Central memory CD8-positive, alpha-beta T cell (primary cell): ENCODE data around the gene OSM.
A peak's percentile ranks its signal among the peaks of the same experiment; 100 is the strongest.

Experiments
- ATAC-seq: fragments of 150-1000 bp; cut with Tn5 transposase; replicated peaks from 2 replicates; pipeline ENCODE4 v1.10.0; 2022; ENCODE audit warnings: mild to moderate bottlenecking, moderate FRiP score, moderate number of reproducible peaks; ENCODE audit not compliant: poor library complexity, severe bottlenecking; ENCODE audit errors: extremely low read depth
- DNase-seq, 2 donors: peaks; one replicate each; pipeline ENCODE4 v3.0.0; 2021; ENCODE audit warnings: low spot score in 2 of 2
- H3K27ac Mint-ChIP-seq: one replicate; pipeline ENCODE4 v1.8.0; 2022; ENCODE audit warnings: low read depth, mild to moderate bottlenecking, moderate library complexity, mixed read lengths
- H3K27me3 Mint-ChIP-seq: one replicate; pipeline ENCODE4 v1.8.0; 2022; ENCODE audit warnings: mixed read lengths
- H3K36me3 Mint-ChIP-seq: one replicate; pipeline ENCODE4 v1.8.0; 2022; ENCODE audit warnings: mild to moderate bottlenecking, moderate library complexity, mixed read lengths; ENCODE audit not compliant: insufficient read depth
- H3K4me1 Mint-ChIP-seq: one replicate; pipeline ENCODE4 v1.8.0; 2022; ENCODE audit warnings: mixed read lengths
- H3K4me3 Mint-ChIP-seq: one replicate; pipeline ENCODE4 v1.8.0; 2022; ENCODE audit warnings: mild to moderate bottlenecking, moderate library complexity, mixed read lengths
- H3K9me3 Mint-ChIP-seq: one replicate; pipeline ENCODE4 v1.8.0; 2022; ENCODE audit warnings: mixed read lengths

Gene OSM

DNA sequence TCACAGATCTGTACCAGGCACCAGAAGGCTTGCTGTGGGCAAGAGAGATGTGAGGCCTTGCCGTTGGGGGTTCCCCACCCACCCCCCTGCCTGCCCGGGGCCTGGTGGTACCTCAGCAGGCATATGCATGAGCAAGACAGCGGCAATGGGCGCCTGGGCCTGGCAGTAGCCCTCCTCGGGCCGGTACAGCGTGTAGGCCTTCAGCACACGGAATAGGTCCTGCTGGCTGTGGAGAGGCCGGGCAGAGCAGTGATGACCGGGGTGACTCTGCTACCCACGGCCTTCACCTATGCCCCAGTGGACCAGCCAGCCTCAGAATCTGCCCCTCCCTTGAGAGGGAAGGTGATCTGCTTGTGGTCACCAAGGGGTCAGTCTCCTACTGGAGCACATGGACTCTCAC, 28.2 kb upstream of the OSM start:
- ATAC-seq (no peak), DNase-seq (no peak)
- Mint-ChIP-seq H3K9me3 (no peaks in the 10 kb centered on the region), H3K4me3 (no peak overlapping the region), H3K27me3 (no peaks in the 10 kb centered on the region), H3K27ac (peak overlapping the region; percentile 38), H3K36me3 (peaks cover 29% of the 10 kb centered on the region), H3K4me1 (peaks cover 22% of the 10 kb centered on the region)

- DNase-seq (no peak), ATAC-seq (no peak)
- no peak overlapping the region for H3K4me3 Mint-ChIP-seq
- no peaks in the 10 kb centered on the region for H3K9me3 Mint-ChIP-seq
- peak overlapping the region; percentile 38 for H3K27ac Mint-ChIP-seq
- H3K27me3 Mint-ChIP-seq, result no peaks in the 10 kb centered on the region
- peaks cover 27% of the 10 kb centered on the region for H3K36me3 Mint-ChIP-seq
- peaks cover 26% of the 10 kb centered on the region for H3K4me1 Mint-ChIP-seq
Observed at GRCh38 chr22:30294066-30294465, 27.4 kb upstream of the OSM start.

- Mint-ChIP-seq H3K27ac (peak overlapping the region; percentile 30), H3K9me3 (no peaks in the 10 kb centered on the region), H3K4me3 (no peak overlapping the region), H3K27me3 (no peaks in the 10 kb centered on the region), H3K4me1 (peaks cover 28% of the 10 kb centered on the region), H3K36me3 (peaks cover 27% of the 10 kb centered on the region)
- no peak for DNase-seq
- no peak for ATAC-seq
Observed at GRCh38 chr22:30293026-30293425, 26.4 kb upstream of the OSM start.

GRCh38 chr22:30292069-30292970, 25.7 kb upstream of the OSM start:
- no peaks in the 10 kb centered on the region for H3K27me3 Mint-ChIP-seq
- peaks cover 30% of the 10 kb centered on the region for H3K36me3 Mint-ChIP-seq
- no peaks in the 10 kb centered on the region for H3K9me3 Mint-ChIP-seq
- no peak overlapping the region for H3K27ac Mint-ChIP-seq
- DNase-seq, result no peak
- H3K4me1 Mint-ChIP-seq, result peaks cover 34% of the 10 kb centered on the region
- ATAC-seq, result no peak
- H3K4me3 Mint-ChIP-seq, result no peak overlapping the region

DNA sequence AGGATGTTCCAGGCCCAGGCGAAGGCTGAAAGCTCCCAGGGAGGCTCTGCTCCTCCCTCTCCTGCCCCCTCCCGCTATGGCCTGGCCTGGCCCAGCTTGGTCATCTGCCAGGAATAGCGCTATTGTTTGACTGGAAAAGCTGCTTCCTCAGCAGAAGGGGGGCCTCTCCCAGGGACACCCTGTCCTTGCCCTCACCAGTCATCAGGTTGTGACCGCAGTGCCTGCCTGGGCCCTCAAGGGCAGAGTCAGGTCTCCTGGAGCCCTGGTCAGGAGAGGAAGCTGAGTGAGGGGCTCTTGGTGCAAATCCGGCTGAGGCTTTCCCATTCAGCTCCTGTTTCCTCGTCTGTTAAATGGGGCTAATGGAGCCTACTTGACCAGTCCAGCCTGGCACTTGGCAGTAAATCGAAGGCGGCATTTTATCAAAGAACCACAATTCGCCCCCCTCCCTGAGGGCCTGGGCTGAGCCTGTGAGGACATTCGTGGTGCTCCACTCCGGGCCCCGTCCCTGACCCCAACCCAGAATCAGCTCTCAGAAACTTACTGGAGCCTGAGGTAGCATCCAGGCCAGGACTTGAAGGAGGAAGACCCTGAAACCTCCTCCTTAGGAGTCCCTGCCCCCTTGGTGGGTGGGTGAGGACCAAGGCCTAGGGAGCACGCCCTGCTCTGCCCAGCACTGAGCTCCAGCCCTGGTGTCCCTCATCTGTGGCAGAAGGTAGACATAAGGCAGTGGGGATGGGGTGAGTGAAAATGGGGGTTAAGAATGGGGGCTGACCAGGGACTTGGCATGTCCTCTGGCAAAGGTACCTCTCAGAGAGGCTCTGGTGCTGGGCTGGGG, 24.6 kb upstream of the OSM start:
- Mint-ChIP-seq H3K36me3 (peaks cover 36% of the 10 kb centered on the region), H3K27me3 (no peaks in the 10 kb centered on the region), H3K27ac (no peak overlapping the region), H3K4me3 (peak overlapping the region; percentile 86), H3K4me1 (peaks cover 34% of the 10 kb centered on the region), H3K9me3 (no peaks in the 10 kb centered on the region)
- ATAC-seq (no peak), DNase-seq (no peak)

DNA sequence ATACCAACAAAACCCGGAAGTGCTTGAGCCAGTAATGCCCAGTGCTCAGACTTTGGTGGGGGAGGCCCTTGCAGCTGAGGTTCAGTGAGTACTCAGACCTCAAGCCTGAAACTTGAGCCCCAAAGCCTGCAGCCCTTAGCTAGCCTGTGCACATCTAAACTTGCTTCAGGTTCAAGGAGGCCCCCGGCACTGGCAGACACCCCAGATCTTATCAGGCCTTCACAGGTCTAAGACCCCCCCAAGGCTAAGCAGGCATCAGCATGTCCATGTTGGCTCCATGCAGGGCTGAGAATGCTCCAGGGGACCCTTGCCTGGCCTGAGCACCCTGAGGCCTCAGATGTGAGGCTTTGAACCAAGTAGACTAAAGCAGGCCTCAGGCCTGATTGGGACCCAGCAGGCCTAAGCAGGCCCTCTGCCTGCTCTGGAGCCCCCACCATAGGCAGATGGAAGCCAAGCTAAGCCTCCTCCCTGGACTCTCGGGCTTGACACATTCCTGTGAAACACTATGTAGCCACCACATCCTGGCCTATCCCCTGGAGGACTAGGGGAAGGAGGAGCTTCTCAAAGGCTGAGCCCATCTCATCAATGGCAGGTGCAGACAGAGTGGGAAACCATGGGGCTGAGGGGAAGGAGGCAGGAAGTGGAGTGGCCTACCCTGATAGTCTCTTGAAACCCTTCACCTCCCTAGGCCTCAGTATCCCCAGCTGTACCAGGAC, 23.8 kb upstream of the OSM start:
- DNase-seq (no peak), ATAC-seq (no peak)
- H3K36me3 Mint-ChIP-seq, result peaks cover 33% of the 10 kb centered on the region
- peak overlapping the region; percentile 86 for H3K4me3 Mint-ChIP-seq
- H3K4me1 Mint-ChIP-seq, result peaks cover 30% of the 10 kb centered on the region
- peak overlapping the region; percentile 84 for H3K27ac Mint-ChIP-seq
- H3K27me3 Mint-ChIP-seq, result no peaks in the 10 kb centered on the region
- no peaks in the 10 kb centered on the region for H3K9me3 Mint-ChIP-seq

- peak overlapping the region; percentile 86 for H3K4me3 Mint-ChIP-seq
- peaks cover 29% of the 10 kb centered on the region for H3K4me1 Mint-ChIP-seq
- DNase-seq (no peak), ATAC-seq (peak; percentile 33)
- no peaks in the 10 kb centered on the region for H3K27me3 Mint-ChIP-seq
- peak overlapping the region; percentile 84 for H3K27ac Mint-ChIP-seq
- peaks cover 34% of the 10 kb centered on the region for H3K36me3 Mint-ChIP-seq
- no peaks in the 10 kb centered on the region for H3K9me3 Mint-ChIP-seq
Observed at GRCh38 chr22:30289980-30290313, 23.3 kb upstream of the OSM start.

DNA sequence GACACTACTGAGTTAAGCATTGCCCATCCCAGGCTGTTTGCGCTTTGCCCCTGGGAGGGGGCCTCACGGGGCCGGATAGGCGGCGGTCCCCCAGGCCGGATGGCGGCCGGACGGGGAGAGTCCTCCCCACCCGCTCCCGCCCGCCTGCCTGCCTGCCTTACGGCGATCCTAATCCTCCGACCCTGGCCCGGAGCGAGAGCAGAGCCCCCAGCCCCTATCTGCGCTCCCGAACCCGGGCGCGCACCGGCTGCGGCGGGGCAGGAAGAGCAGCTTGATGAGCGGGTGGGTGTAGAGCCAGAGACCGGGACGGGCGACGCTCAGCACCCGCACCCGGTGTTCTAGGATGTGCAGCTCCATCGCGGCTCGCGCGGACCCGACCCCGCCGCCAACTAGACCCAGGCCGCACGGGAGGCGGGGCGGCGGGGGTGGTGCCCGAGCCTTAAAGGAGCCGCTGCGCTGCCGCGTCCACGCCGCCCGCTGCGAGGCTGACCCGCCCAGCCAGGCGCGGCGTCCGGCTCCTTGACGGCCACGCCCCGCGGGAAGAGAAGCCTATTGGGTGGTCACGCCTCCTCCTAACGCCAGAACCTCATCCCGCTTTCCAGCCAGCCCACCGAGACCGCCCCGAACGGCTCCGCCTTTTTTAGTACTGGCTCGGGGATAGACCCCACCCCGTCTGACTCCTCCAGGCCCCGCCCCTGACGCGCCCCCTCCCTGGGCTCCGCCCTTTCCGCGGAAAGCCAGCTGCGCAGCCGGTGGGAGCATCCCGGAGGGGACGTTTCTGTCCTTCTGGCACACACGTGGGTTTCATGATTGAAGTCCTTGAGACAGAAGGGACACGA, 22.7 kb upstream of the OSM start, which contains the start of gene CASTOR1:
Gene CASTOR1 (minus strand): TSS at position 365 of the 839 bp plus-strand sequence. CDS start 8 bp downstream, at position 357.
- H3K9me3 Mint-ChIP-seq, result no peaks in the 10 kb centered on the region
- H3K4me3 Mint-ChIP-seq, result peak within 1 kb of the TSS; percentile 86
- peak within 1 kb of the TSS; percentile 84 for H3K27ac Mint-ChIP-seq
- H3K27me3 Mint-ChIP-seq, result no peaks in the 10 kb centered on the region
- ATAC-seq (peak; percentile 78), DNase-seq (peak; percentile 75 to 78)
- H3K36me3 Mint-ChIP-seq, result peaks cover 34% of the 10 kb centered on the region
- H3K4me1 Mint-ChIP-seq, result peaks cover 29% of the 10 kb centered on the region

DNA sequence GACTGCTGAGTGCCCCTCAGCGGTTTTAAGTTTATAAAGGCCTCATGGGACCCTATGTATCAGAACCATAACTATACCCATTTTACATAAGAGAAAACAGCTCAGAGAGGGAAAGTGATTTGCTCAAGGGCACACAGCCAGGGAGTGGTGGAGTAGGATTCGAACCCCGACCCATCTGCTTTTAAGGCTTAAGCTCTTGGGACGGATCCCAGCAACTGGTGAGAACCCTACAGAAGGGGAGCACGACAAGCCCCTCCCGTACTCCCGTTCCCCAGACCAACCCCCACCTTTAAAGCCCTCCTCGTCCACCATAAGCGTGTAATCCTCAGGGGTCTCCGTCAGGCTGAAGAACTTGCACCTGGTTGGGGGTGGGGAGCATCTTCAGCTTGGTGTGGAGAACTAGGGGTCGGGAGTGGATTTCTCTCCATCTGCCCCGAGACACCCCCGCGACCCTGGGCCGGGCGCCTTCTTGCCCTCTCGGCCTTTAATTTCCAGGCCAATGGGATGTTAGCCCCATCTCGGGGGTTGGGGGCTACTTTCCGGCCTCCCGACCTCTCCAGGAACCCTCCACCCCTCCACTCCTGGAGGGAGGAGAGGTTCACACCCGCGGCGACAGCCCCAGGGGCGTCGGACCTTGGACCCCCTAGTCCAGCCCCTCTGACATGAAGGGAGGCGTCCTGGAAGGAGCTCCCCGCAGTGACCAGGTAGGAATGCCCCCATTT, 21.9 kb upstream of the OSM start:
- no peaks in the 10 kb centered on the region for H3K9me3 Mint-ChIP-seq
- H3K27ac Mint-ChIP-seq, result peak overlapping the region; percentile 55
- H3K4me3 Mint-ChIP-seq, result peak overlapping the region; percentile 86
- ATAC-seq (no peak), DNase-seq (no peak)
- peaks cover 29% of the 10 kb centered on the region for H3K4me1 Mint-ChIP-seq
- peaks cover 29% of the 10 kb centered on the region for H3K36me3 Mint-ChIP-seq
- H3K27me3 Mint-ChIP-seq, result no peaks in the 10 kb centered on the region

DNA sequence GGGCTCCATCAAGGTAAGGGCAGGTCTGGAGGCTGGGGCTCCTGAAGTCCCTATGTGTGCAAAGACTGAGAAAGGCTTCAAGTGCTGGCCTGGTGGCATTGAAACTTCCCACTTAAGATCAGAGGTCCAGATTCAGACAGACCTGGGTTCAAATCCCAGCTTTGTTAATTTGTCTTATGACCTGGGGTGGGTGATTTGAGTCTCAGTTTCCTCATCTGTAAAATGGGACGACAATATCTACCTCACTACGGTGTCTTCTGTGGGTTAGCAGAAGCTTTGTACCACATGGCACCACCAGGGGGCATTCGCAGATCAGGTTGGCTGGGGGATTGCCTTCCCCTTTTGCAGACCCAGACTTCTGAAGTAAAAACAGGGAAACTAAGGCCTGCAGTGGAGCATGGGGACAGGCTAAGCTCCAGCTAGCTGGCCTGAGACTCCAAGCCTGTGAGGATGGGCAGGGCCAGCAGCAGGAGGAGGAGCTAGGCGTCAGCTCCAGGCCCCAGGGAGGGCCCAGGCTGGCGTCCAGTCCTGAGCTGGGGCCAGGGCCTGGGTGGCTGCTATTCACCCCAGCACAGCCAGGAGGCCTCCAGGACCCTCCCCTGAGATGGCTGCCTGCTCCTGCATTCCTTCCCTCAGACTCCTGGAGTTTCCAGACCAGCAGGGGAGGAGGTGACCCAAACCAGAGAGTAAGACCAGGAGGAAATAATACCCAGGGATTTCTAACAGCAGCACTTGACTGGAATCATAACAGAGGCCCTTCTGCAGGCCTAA, 21.2 kb upstream of the OSM start:
- Mint-ChIP-seq H3K4me3 (peak overlapping the region; percentile 86), H3K27me3 (no peaks in the 10 kb centered on the region), H3K9me3 (no peaks in the 10 kb centered on the region), H3K4me1 (peaks cover 29% of the 10 kb centered on the region), H3K27ac (peak overlapping the region; percentile 55), H3K36me3 (peaks cover 28% of the 10 kb centered on the region)
- DNase-seq, result peak; percentile 82 to 86
- ATAC-seq, result peak; percentile 42
